GM23248 (cell line): ENCODE results near the gene ANP32B.

ENCODE experiments used
- EZH2 ChIP-seq: fragments of 200-600 bp; sonication (generic); IDR thresholded peaks from 2 replicates; pipeline ENCODE4 v1.6.1; 2018; ENCODE audit warnings: antibody characterized with exemption, mild to moderate bottlenecking; ENCODE audit not compliant: insufficient read depth, poor library complexity, severe bottlenecking
- EZH2phosphoT487 ChIP-seq: fragments of 200-600 bp; sonication (generic); IDR thresholded peaks from 2 replicates; pipeline ENCODE4 v1.6.1; 2018; ENCODE audit warnings: antibody characterized with exemption, moderate library complexity, mild to moderate bottlenecking, low read depth; ENCODE audit not compliant: insufficient read depth

GRCh38 chr9:97970165-97970564 lies 13.0 kb upstream of the ANP32B start:
- TF ChIP-seq EZH2 (no peak), EZH2phosphoT487 (no peak)
